ENCODE results near the gene SKIL.

SKIL gene

GRCh38 chr3:170353485-170353884, 4.0 kb upstream of the SKIL start:
- Histone ChIP-seq H3K4me3 (ENCODE audit: low read depth, low read length, poor library complexity, severe bottlenecking) (no peak overlapping the region), H3K9ac (ENCODE audit: low read length) (no peak overlapping the region), H3K9me3 (ENCODE audit: low read length) (no peaks in the 10 kb centered on the region), H4K20me1 (ENCODE audit: insufficient read depth, low read length) (no peaks in the 10 kb centered on the region), H3K36me3 (ENCODE audit: insufficient read depth, low read length) (no peaks in the 10 kb centered on the region), H3K9me2 (ENCODE audit: low read depth, low read length) (no peaks in the 10 kb centered on the region), H3K4me1 (ENCODE audit: insufficient read depth, low read length, severe bottlenecking) (peaks cover 65% of the 10 kb centered on the region), H2AFZ (ENCODE audit: low read length) (no peak overlapping the region), H3K27me3 (ENCODE audit: insufficient read depth, low read length) (no peaks in the 10 kb centered on the region), H3K4me2 (ENCODE audit: low read length) (no peak overlapping the region), H3F3A (ENCODE audit: insufficient read depth, low read length) (peaks cover 26% of the 10 kb centered on the region), H3K79me2 (ENCODE audit: insufficient read depth, low read length) (peaks cover 3% of the 10 kb centered on the region), H3K27ac (ENCODE audit: low read depth, low read length, poor library complexity, severe bottlenecking) (peak overlapping the region; percentile 37)
- no peak for TF ChIP-seq EZH2 (IDR thresholded peaks at IDR 0.05; ENCODE audit: borderline replicate concordance, low read length)
- TF ChIP-seq, protein P1, sequence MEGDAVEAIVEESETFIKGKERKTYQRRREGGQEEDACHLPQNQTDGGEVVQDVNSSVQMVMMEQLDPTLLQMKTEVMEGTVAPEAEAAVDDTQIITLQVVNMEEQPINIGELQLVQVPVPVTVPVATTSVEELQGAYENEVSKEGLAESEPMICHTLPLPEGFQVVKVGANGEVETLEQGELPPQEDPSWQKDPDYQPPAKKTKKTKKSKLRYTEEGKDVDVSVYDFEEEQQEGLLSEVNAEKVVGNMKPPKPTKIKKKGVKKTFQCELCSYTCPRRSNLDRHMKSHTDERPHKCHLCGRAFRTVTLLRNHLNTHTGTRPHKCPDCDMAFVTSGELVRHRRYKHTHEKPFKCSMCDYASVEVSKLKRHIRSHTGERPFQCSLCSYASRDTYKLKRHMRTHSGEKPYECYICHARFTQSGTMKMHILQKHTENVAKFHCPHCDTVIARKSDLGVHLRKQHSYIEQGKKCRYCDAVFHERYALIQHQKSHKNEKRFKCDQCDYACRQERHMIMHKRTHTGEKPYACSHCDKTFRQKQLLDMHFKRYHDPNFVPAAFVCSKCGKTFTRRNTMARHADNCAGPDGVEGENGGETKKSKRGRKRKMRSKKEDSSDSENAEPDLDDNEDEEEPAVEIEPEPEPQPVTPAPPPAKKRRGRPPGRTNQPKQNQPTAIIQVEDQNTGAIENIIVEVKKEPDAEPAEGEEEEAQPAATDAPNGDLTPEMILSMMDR (IDR thresholded peaks at IDR 0.05; ENCODE audit: low read length), result no peak

DNA sequence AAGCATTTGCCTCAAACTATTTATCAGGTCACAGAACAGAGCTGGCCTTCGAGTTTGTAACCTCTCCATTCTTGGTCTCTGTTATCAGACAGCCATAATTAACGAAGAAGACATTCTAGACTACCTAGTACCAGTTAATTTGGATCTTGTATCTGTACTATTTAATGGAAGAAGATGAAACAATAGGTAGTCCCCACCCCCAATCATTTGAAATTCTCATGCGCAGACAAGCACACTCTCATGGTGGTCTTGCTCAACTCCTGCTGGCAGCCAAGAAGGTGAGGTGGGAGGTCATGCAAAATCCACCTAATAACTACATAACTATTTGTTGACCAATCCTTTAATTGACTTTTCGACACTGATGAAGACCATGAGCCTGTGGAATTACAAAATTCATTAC, 2.8 kb upstream of the SKIL start:
- Histone ChIP-seq H3K9me2 (ENCODE audit: low read depth, low read length) (no peaks in the 10 kb centered on the region), H3F3A (ENCODE audit: insufficient read depth, low read length) (peaks cover 26% of the 10 kb centered on the region), H3K36me3 (ENCODE audit: insufficient read depth, low read length) (peaks cover 2% of the 10 kb centered on the region; the same call in 1 of the 2 replicates), H3K9me3 (ENCODE audit: low read length) (no peaks in the 10 kb centered on the region), H3K27me3 (ENCODE audit: insufficient read depth, low read length) (no peaks in the 10 kb centered on the region), H3K9ac (ENCODE audit: low read length) (no peak overlapping the region; the same call in 1 of the 2 replicates), H3K79me2 (ENCODE audit: insufficient read depth, low read length) (peaks cover 15% of the 10 kb centered on the region), H4K20me1 (ENCODE audit: insufficient read depth, low read length) (no peaks in the 10 kb centered on the region), H3K27ac (ENCODE audit: low read depth, low read length, poor library complexity, severe bottlenecking) (peak overlapping the region; percentile 97), H3K4me3 (ENCODE audit: low read depth, low read length, poor library complexity, severe bottlenecking) (no peak overlapping the region), H2AFZ (ENCODE audit: low read length) (no peak overlapping the region), H3K4me1 (ENCODE audit: insufficient read depth, low read length, severe bottlenecking) (peaks cover 65% of the 10 kb centered on the region), H3K4me2 (ENCODE audit: low read length) (no peak overlapping the region; the same call in 1 of the 2 replicates)
- TF ChIP-seq EZH2 (IDR thresholded peaks at IDR 0.05; ENCODE audit: borderline replicate concordance, low read length), result no peak
- TF ChIP-seq, protein P1 (IDR thresholded peaks at IDR 0.05; ENCODE audit: low read length), result no peak

DNA sequence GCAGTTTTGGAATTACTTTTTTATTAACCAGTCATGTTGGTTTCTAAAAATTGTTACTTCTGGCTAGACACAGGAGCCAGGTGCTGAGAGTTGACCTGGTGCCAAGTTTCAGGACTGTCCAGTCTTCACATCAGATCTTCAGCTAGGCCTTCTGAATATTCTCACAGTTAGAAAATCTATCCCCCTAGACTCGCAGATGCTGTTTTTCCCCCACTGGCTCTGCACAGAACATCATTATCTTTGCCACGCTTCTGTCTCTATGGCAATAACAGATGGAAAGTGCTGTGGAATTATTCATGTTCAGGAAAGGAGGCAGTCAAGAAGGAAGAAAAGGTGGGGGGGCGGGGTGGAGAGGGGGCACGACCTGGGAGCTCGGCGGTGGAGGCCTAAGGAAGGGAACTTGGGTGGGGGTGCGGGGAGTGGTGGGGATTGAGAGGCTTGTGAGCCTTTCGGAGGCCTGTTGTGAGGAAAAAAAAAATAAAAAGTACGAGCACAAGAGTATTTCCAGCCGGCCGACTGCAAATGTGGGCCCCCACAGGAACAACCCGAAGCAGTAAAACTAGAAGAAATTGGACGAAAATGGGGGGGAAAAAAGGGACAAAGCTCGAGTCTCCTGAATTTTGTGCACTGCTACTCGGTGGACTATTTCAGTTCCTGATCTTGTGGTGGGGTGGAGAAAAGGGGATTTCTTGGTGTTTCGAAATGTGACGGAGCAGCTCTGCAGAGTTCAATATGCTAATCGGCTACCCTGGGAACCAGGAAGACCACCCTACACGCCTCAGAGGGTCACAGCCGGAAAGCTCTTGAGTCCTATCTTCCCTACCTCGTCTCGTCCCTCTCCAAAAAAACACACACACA, 1.5 kb upstream of the SKIL start:
- Histone ChIP-seq H3K27me3 (ENCODE audit: insufficient read depth, low read length) (no peaks in the 10 kb centered on the region), H3K9ac (ENCODE audit: low read length) (peak overlapping the region; percentile 89), H3K4me2 (ENCODE audit: low read length) (peak overlapping the region; percentile 80), H3K79me2 (ENCODE audit: insufficient read depth, low read length) (peaks cover 27% of the 10 kb centered on the region), H3K4me1 (ENCODE audit: insufficient read depth, low read length, severe bottlenecking) (peaks cover 65% of the 10 kb centered on the region), H3K36me3 (ENCODE audit: insufficient read depth, low read length) (peaks cover 14% of the 10 kb centered on the region), H3K27ac (ENCODE audit: low read depth, low read length, poor library complexity, severe bottlenecking) (peak overlapping the region; percentile 97), H3K4me3 (ENCODE audit: low read depth, low read length, poor library complexity, severe bottlenecking) (peak overlapping the region; percentile 65), H4K20me1 (ENCODE audit: insufficient read depth, low read length) (no peaks in the 10 kb centered on the region), H3F3A (ENCODE audit: insufficient read depth, low read length) (peaks cover 26% of the 10 kb centered on the region), H2AFZ (ENCODE audit: low read length) (no peak overlapping the region; the same call in 1 of the 2 replicates), H3K9me3 (ENCODE audit: low read length) (no peaks in the 10 kb centered on the region), H3K9me2 (ENCODE audit: low read depth, low read length) (no peaks in the 10 kb centered on the region)
- TF ChIP-seq, protein P1 (IDR thresholded peaks at IDR 0.05; ENCODE audit: low read length), result no peak
- TF ChIP-seq EZH2 (IDR thresholded peaks at IDR 0.05; ENCODE audit: borderline replicate concordance, low read length), result no peak

All from OCI-LY1 (cell line).